Measurements from ENCODE around the gene KCNIP1. TPM values are rescaled to one million over a fixed set of nuclear protein-coding genes. Genes with fewer than 3 reads are reported as not detected.

Gene KCNIP1
- total RNA-seq, 3 donors from 2014 or later (not counting 1 experiment from before 2014, with no cell fraction given) = not detected

- Histone ChIP-seq H3K27me3 (ENCODE audit: control insufficient read depth, insufficient read depth, low read length) (no peaks in the 10 kb centered on the region), H3K27ac (ENCODE audit: low read length) (no peak overlapping the region), H3K9me3 (ENCODE audit: control insufficient read depth, insufficient read depth, low read length) (no peaks in the 10 kb centered on the region), H3K36me3 (ENCODE audit: control insufficient read depth, insufficient read depth, low read length) (no peaks in the 10 kb centered on the region), H3K4me3 (ENCODE audit: low read length) (no peak overlapping the region), H3K4me1 (ENCODE audit: control insufficient read depth, insufficient read depth, low read length) (no peaks in the 10 kb centered on the region)
- Mint-ChIP-seq H3K27ac (no peak overlapping the region), H3K36me3 (no peaks in the 10 kb centered on the region), H3K4me3 (no peak overlapping the region), H3K9me3 (no peaks in the 10 kb centered on the region), H3K4me1 (peaks cover 0 to 3% of the 10 kb centered on the region in 2 donors), H3K27me3 (ENCODE audit: low read depth in 2 of 2) (peaks cover 13 to 44% of the 10 kb centered on the region in 2 donors)
- 62% methylated on average over 5 of the region's 6 CpGs for WGBS (ENCODE audit: insufficient coverage)
- no peak for TF ChIP-seq CTCF (IDR thresholded peaks at IDR 0.05)
- ATAC-seq = no peak
- intact Hi-C loops (cut with micrococcal nuclease) = no loop called here
- no peak for DNase-seq
These were observed 139.8 kb downstream of the KCNIP1 start for GRCh38 chr5:170643591-170643990.

GRCh38 chr5:170644501-170644900 is 140.7 kb downstream of the KCNIP1 start:
- intact Hi-C loops (cut with micrococcal nuclease) = no loop called here
- H3K4me1 ChIP-seq (ENCODE audit: control insufficient read depth, insufficient read depth, low read length) = no peaks in the 10 kb centered on the region
- no peak overlapping the region for H3K4me3 Mint-ChIP-seq
- no peaks in the 10 kb centered on the region for H3K9me3 Mint-ChIP-seq
- no peaks in the 10 kb centered on the region for H3K4me1 Mint-ChIP-seq
- H3K36me3 ChIP-seq (ENCODE audit: control insufficient read depth, insufficient read depth, low read length) = no peaks in the 10 kb centered on the region
- H3K4me3 ChIP-seq (ENCODE audit: low read length) = no peak overlapping the region
- no peak overlapping the region for H3K27ac ChIP-seq (ENCODE audit: low read length)
- H3K9me3 ChIP-seq (ENCODE audit: control insufficient read depth, insufficient read depth, low read length) = no peaks in the 10 kb centered on the region
- H3K27ac Mint-ChIP-seq = no peak overlapping the region
- H3K27me3 ChIP-seq (ENCODE audit: control insufficient read depth, insufficient read depth, low read length) = no peaks in the 10 kb centered on the region
- DNase-seq (no peak), ATAC-seq (no peak)
- peaks cover 11 to 49% of the 10 kb centered on the region in 2 donors for H3K27me3 Mint-ChIP-seq (ENCODE audit: low read depth in 2 of 2)
- H3K36me3 Mint-ChIP-seq = no peaks in the 10 kb centered on the region
- TF ChIP-seq CTCF (IDR thresholded peaks at IDR 0.05) = no peak

- H3K4me1 Mint-ChIP-seq = no peaks in the 10 kb centered on the region
- no peak overlapping the region for H3K4me3 ChIP-seq (ENCODE audit: low read length)
- H3K27me3 ChIP-seq (ENCODE audit: control insufficient read depth, insufficient read depth, low read length) = no peaks in the 10 kb centered on the region
- H3K27ac ChIP-seq (ENCODE audit: low read length) = no peak overlapping the region
- WGBS (ENCODE audit: insufficient coverage) = 100% methylated on average over 1 of the region's 2 CpGs
- no peak for DNase-seq
- intact Hi-C loops (cut with micrococcal nuclease) = no loop called here
- no peak overlapping the region for H3K27ac Mint-ChIP-seq
- H3K27me3 Mint-ChIP-seq (ENCODE audit: low read depth in 2 of 2) = peaks cover 9 to 58% of the 10 kb centered on the region in 2 donors
- H3K36me3 ChIP-seq (ENCODE audit: control insufficient read depth, insufficient read depth, low read length) = no peaks in the 10 kb centered on the region
- H3K9me3 ChIP-seq (ENCODE audit: control insufficient read depth, insufficient read depth, low read length) = no peaks in the 10 kb centered on the region
- TF ChIP-seq CTCF (IDR thresholded peaks at IDR 0.05) = no peak
- H3K9me3 Mint-ChIP-seq = no peaks in the 10 kb centered on the region
- H3K36me3 Mint-ChIP-seq = no peaks in the 10 kb centered on the region
- no peak overlapping the region for H3K4me3 Mint-ChIP-seq
- ATAC-seq = no peak
- no peaks in the 10 kb centered on the region for H3K4me1 ChIP-seq (ENCODE audit: control insufficient read depth, insufficient read depth, low read length)
These were observed 144.7 kb downstream of the KCNIP1 start for GRCh38 chr5:170648541-170648940.

- no peaks in the 10 kb centered on the region for H3K4me1 ChIP-seq (ENCODE audit: control insufficient read depth, insufficient read depth, low read length)
- ATAC-seq = no peak
- H3K4me3 ChIP-seq (ENCODE audit: low read length) = no peak overlapping the region
- no peak overlapping the region for H3K27ac ChIP-seq (ENCODE audit: low read length)
- no peaks in the 10 kb centered on the region for H3K9me3 ChIP-seq (ENCODE audit: control insufficient read depth, insufficient read depth, low read length)
- DNase-seq = no peak
- 88% methylated on average over 2 of the region's 2 CpGs for WGBS (ENCODE audit: insufficient coverage)
- H3K9me3 Mint-ChIP-seq = no peaks in the 10 kb centered on the region
- no peak for TF ChIP-seq CTCF (IDR thresholded peaks at IDR 0.05)
- H3K27ac Mint-ChIP-seq = no peak overlapping the region
- no peak overlapping the region for H3K4me3 Mint-ChIP-seq
- H3K27me3 Mint-ChIP-seq (ENCODE audit: low read depth in 2 of 2) = peaks cover 6 to 44% of the 10 kb centered on the region in 2 donors
- H3K36me3 Mint-ChIP-seq = no peaks in the 10 kb centered on the region
- intact Hi-C loops (cut with micrococcal nuclease) = no loop called here
- no peaks in the 10 kb centered on the region for H3K27me3 ChIP-seq (ENCODE audit: control insufficient read depth, insufficient read depth, low read length)
- no peaks in the 10 kb centered on the region for H3K4me1 Mint-ChIP-seq
- no peaks in the 10 kb centered on the region for H3K36me3 ChIP-seq (ENCODE audit: control insufficient read depth, insufficient read depth, low read length)
These were observed 147.0 kb downstream of the KCNIP1 start for GRCh38 chr5:170650850-170651249.

All from natural killer cell (primary cell).